ENCODE data around the gene CD79A.

The CD79A gene

GRCh38 chr19:41886761-41887710 lies 10.0 kb downstream of the CD79A start:
- DNase-seq, result no peak

GRCh38 chr19:41887711-41888382 lies 10.8 kb downstream of the CD79A start:
- DNase-seq, result no peak

GRCh38 chr19:41888926-41889325 lies 11.8 kb downstream of the CD79A start:
- no peak for DNase-seq

GRCh38 chr19:41889896-41890295 lies 12.8 kb downstream of the CD79A start:
- no peak for DNase-seq

- no peak for DNase-seq
Measured at GRCh38 chr19:41890936-41891335, 13.9 kb downstream of the CD79A start.

GRCh38 chr19:41892173-41892902 lies 15.3 kb downstream of the CD79A start:
- no peak for DNase-seq

GRCh38 chr19:41893899-41894298 lies 16.8 kb downstream of the CD79A start:
- DNase-seq, result no peak

GRCh38 chr19:41894350-41894749 lies 17.3 kb downstream of the CD79A start:
- no peak for DNase-seq

- DNase-seq, result no peak
Measured at GRCh38 chr19:41895745-41896580, 18.9 kb downstream of the CD79A start.

GRCh38 chr19:41896581-41896942 lies 19.5 kb downstream of the CD79A start:
- no peak for DNase-seq

- no peak for DNase-seq
Measured at GRCh38 chr19:41897181-41897580, 20.1 kb downstream of the CD79A start.

GRCh38 chr19:41897820-41898219 lies 20.7 kb downstream of the CD79A start:
- no peak for DNase-seq

- no peak for DNase-seq
Measured at GRCh38 chr19:41898235-41898634, 21.2 kb downstream of the CD79A start.

GRCh38 chr19:41901707-41902360 lies 24.8 kb downstream of the CD79A start:
- DNase-seq, result no peak

- DNase-seq, result no peak
Measured at GRCh38 chr19:41902594-41902993, 25.5 kb downstream of the CD79A start.

- no peak for DNase-seq
Measured at GRCh38 chr19:41903193-41903953, 26.3 kb downstream of the CD79A start.

- DNase-seq, result no peak
Measured at GRCh38 chr19:41904118-41904870, 27.2 kb downstream of the CD79A start.

GRCh38 chr19:41905273-41906002 lies 28.4 kb downstream of the CD79A start:
- no peak for DNase-seq

GRCh38 chr19:41906271-41906670 lies 29.2 kb downstream of the CD79A start:
- no peak for DNase-seq

Measured in cerebellar nuclear complex (tissue), 1 donor.